HG02852 (cell line): ENCODE results near the gene JMJD8.

Experiments
- ATAC-seq: cut with Tn5 transposase; IDR thresholded peaks from one replicate; pipeline ENCODE4 v1.9.1; 2021; ENCODE audit warnings: mild to moderate bottlenecking, moderate library complexity; ENCODE audit not compliant: unreplicated experiment

JMJD8 gene

GRCh38 chr16:666572-666971 lies 17.6 kb downstream of the JMJD8 start:
- ATAC-seq: no peak

- no peak for ATAC-seq
Observed at GRCh38 chr16:662597-662996, 21.5 kb downstream of the JMJD8 start.

- ATAC-seq: no peak
Observed at GRCh38 chr16:662095-662494, 22.0 kb downstream of the JMJD8 start.

DNA sequence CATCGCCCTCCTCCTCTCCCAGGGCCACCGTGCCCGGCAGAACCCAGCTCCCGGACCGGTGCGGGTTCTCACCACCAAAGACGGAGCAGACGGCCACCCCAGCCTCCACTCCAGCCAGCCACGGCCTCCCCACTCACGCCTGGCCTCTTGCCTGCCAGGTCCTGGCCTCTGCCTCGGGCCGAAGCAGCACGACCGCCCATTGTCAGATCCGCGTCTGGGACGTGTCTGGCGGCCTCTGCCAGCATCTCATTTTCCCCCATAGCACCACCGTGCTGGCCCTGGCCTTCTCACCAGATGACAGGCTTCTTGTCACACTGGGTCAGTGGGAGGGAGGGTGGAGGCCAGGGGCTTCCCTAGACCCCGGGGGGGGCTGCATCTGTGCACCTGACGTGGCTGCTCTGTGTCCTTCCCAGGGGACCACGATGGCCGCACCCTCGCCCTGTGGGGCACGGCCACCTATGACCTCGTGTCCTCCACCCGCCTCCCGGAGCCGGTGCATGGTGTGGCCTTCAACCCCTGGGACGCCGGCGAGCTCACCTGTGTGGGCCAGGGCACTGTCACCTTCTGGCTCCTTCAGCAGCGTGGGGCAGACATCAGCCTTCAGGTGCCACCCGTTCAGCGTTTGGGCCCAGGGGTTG lies 22.8 kb downstream of the JMJD8 start:
- ATAC-seq: peak; percentile 17

GRCh38 chr16:660459-661183 lies 23.5 kb downstream of the JMJD8 start:
- ATAC-seq: peak; percentile 47

DNA sequence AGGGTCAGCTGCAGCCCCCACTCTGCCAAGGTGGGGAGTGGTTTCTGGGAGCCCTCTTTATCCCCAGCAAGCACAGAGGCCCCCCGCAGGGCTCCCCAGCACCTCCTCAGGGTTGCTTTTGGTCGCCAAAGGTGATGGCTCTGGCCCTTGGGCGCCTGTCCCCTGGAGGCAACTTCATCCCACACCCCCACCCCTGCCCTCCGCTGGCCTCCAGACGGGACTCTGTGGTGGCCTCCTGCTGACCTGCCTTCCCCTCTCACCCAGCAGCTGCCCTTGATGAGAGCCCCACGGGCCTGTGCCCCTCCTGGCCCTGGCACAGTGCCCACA lies 24.0 kb downstream of the JMJD8 start:
- no peak for ATAC-seq

DNA sequence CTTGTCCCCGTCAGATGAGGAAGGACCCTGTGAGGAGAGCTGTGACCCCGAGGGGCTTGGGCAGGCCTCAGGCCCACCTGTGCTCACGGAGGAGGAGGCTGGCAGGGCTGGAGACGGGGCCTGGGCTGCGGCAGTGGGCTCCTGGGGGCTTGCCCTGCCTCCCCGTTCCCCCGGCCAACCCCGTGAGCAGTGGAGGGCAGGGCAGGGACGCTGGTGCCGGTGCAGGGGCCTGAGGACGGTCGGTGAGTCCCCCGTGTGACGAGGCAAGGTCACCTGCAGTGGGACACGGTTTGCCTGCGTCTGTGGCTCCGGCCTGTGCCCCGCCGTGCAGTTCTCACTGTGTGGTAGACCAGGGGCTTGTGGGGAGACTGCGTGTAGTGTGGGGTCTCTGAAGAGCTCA lies 24.5 kb downstream of the JMJD8 start:
- no peak for ATAC-seq

DNA sequence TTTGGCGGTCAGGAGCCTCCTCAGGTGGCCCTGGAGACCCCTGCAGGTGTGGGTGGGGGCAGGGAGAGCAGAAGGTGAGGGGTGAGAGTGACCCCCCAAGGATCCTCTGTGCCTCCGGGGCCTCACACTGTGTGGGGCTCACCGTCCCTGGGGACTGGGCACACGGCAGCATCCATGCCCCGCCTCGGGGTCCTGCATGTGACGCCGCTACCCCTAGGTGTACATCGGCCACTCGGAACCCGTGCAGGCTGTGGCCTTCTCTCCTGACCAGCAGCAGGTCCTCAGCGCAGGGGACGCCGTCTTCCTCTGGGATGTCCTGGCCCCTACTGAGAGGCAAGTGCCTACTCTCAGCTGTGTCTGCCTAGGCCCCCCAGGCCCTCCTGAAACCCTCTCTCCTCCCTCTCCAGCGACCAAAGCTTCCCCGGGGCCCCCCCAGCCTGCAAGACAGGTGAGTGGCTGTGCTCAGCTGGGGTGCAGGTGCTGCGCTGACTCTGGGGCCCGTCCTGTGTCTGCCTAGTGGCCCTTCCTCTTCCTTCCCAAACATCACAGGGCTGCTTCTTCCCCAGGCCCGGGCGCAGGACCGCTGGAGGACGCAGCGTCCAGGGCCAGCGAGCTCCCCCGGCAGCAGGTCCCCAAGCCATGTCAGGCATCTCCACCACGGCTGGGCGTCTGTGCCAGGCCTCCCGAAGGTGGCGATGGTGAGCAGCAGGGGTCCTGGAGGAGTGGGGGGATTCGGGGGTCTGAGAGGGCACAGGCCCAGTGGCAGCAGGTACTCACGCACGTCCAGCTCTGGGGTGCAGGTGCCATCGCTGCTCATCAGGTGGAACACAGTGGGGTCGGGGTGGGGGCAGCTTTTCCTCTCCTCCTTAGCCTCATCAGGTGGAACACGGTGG lies 25.2 kb downstream of the JMJD8 start:
- no peak for ATAC-seq

DNA sequence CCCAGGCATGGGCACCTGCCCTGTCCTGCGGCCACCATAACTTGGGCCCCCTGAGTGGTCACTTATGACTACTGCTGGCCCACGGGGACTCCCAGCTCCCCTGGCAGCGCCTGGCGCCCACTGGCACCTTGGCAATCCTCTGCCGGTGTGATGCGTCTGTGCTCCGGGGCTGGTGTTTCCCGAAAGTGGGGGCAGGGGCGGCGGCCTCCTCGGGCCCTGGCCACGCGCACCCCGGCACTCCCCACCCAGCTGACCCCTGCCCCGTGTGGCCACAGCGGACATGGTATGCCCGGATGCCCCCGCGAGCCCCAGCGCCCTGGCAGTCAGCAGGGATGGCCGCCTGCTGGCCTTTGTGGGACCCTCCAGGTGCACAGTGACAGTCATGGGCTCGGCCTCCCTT lies 26.6 kb downstream of the JMJD8 start:
- no peak for ATAC-seq

DNA sequence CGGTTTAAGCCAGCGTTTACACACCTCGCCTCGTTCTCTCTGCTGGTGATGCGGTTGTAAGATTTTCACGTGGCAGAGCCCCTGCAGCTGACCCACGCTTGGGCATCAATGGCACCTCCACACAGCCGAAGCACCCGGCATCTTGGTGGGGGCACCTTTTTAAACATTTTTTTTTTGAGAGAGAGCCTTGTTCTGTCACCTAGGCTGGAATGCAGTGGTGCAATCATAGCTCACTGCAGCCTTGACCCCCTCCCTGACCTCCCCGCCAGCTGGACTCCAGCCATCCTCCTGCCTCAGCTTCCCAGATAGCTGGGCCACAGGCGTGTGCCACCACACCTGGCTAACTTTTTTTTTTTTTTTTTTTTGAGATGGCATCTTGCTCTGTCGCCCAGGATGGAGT lies 30.1 kb downstream of the JMJD8 start:
- no peak for ATAC-seq

DNA sequence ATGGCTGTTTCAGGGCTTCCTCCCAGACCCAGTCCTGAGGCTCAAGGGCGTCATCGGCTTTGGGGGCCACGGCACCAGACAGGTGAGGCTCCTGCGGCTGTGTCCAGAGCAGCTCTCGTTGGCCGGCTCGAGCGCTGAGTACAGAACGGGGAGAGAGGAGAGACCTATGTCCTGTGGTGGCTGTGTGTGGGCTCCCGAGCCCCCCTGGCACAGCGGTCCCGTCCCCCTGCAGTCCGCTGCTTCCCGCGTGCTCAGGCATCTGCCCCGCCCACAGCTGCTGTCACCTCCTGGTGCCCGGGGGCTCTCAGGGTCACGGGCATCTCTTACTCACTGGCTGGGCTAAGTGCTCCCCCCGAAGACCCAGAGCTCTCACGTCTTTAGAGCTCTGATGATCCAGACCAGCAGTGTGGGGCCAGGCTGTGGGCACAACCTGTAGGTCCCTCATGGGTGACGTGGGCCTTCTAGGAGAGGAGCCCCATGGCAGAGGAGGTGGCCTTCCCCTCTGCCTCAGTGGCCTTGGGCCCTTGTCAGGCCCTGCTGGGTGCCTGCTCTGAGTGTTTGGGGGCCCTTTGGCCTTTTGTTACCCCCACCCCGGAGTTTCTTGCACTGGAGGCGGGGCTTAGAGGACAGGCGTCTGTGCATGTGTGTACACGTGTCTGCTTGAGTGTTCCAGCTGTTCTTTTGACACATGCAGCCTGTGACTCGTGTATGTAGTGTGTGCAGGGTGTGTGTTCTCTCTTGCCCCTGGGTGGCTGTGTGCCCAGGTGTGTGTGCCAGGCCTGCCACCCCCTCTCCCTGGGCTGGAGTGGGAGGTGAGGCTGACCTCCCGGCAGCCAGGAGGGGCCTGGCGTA lies 31.5 kb downstream of the JMJD8 start:
- no peak for ATAC-seq

GRCh38 chr16:651844-652243 lies 32.3 kb downstream of the JMJD8 start:
- ATAC-seq: no peak

GRCh38 chr16:649631-650030 lies 34.5 kb downstream of the JMJD8 start:
- peak; percentile 12 for ATAC-seq

DNA sequence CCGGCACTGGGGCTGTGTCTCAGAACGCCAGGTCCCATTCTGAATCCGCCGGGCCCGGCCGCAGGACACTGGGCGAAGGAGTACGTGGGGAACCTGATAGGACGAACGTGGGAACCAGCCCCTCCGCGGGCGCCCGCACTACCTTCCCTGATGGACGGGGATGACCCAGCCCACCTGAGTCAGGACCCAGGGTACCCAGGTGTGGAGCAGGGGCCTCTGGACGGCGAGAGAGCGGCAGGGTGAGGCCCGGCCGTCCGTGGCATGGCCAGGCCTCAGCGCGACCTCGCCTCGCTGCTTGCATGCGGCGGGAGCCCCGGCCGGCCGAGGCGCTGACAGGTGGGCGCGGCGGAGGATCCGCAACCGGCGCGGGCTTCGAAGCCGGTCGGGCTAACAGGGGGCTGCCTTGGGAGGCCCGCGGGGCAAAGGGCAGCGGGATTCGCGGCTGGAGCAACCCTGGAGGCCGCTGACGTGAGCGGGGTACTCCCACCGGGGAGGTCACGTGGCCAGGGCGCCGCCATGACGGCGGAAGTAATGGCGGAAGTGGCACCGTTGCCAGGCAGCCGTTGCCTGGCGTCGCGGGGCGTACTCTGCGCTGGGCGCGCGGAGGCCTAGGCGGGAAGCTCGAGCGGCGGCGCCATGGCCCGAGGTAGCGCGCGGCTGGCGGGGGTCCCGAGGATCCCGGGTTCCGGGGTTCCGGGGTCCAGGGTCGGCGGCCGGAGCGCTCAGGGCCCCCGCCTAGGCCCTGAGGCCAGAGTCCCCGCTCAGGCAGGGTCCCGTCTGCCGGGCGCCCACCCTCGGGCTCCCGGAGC lies 35.1 kb downstream of the JMJD8 start, which contains the start of gene WDR90:
Gene WDR90 (plus strand): TSS at position 585 of the 809 bp plus-strand sequence. CDS start 52 bp downstream, at position 637.
- peak; percentile 80 for ATAC-seq

- no peak for ATAC-seq
Observed at GRCh38 chr16:648071-648780, 35.9 kb downstream of the JMJD8 start.

DNA sequence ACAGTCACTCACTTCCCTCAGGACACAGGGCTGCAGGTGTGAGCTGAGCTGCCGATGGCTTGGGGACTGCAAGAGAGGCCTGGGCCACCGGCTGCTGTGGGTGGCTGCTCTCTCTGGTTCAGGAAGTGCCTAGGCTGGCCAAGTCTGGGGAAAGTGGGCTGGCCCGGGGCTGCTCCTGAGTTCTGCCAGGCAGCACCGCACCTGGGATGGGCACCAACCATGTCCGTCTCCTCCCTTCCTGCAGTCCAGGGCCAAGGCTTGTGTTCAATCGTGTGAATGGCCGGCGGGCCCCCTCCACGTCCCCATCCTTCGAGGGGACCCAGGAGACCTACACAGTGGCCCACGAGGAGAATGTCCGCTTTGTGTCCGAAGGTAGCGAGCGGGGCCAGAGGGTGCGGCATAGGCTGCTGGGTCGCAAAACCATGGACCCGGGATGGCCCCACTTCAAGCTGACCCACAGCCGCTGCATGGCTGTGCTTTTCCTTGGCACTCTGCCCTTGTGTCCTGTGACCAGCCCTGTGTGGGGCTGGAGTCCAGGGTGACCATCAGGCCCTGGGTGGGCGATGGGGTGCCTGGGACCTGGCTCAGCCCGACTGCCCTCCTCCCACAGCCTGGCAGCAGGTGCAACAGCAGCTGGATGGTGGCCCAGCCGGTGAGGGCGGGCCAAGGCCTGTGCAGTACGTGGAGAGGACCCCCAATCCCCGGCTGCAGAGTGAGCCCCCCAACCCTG lies 36.8 kb downstream of the JMJD8 start:
- no peak for ATAC-seq

- no peak for ATAC-seq
Observed at GRCh38 chr16:646679-647172, 37.4 kb downstream of the JMJD8 start.

- ATAC-seq: no peak
Observed at GRCh38 chr16:645852-646678, 38.1 kb downstream of the JMJD8 start.
